Activated CD4-positive, alpha-beta memory T cell treated with anti-CD3 and anti-CD28 coated beads for 36 hours (primary cell): ENCODE measurements around the gene PYM1. TPM values are rescaled to one million over a fixed set of nuclear protein-coding genes. Genes with fewer than 3 reads are reported as not detected.

ENCODE experiments used
- CTCF ChIA-PET: fragments of 350-600 bp; sonication (Branson Sonifier 250); formaldehyde crosslinking; loops from one replicate; lab custom pipeline; 2021; ENCODE audit warnings: antibody characterized with exemption, inconsistent platforms; lab: Charles Lee
- POLR2A ChIA-PET: fragments of 350-600 bp; sonication (Branson Sonifier 250); formaldehyde crosslinking; loops from one replicate; lab custom pipeline; 2021; ENCODE audit warnings: antibody characterized with exemption; lab: Charles Lee
- DNase-seq: peaks from one replicate; pipeline ENCODE4 v3.0.0-alpha.2; 2020
- H3K27ac Mint-ChIP-seq: one replicate; pipeline ENCODE4 v1.8.0; 2021; ENCODE audit warnings: mixed read lengths
- H3K27me3 Mint-ChIP-seq: one replicate; pipeline ENCODE4 v1.8.0; 2021; ENCODE audit warnings: mixed read lengths
- H3K36me3 Mint-ChIP-seq: one replicate; pipeline ENCODE4 v1.8.0; 2021; ENCODE audit warnings: mixed read lengths
- H3K4me1 Mint-ChIP-seq: one replicate; pipeline ENCODE4 v1.8.0; 2021; ENCODE audit warnings: low read depth, mixed read lengths
- H3K4me3 Mint-ChIP-seq: one replicate; pipeline ENCODE4 v1.8.0; 2021; ENCODE audit warnings: mild to moderate bottlenecking, mixed read lengths
- H3K9me3 Mint-ChIP-seq: one replicate; pipeline ENCODE4 v1.8.0; 2021; ENCODE audit warnings: mixed read lengths
- intact Hi-C: fragments of 100-400 bp; cut with micrococcal nuclease; formaldehyde crosslinking; loops from one replicate; pipeline ENCODE4 v1.15.1; 2023
- total RNA-seq, 2 experiments: library from RNA; stranded (reverse); gene quantifications; one replicate each; pipeline ENCODE4 v1.2.3, GENCODE V29; 2021

Gene PYM1
- 10 to 100 TPM; 31.6 to 33.0 TPM for total RNA-seq

DNA sequence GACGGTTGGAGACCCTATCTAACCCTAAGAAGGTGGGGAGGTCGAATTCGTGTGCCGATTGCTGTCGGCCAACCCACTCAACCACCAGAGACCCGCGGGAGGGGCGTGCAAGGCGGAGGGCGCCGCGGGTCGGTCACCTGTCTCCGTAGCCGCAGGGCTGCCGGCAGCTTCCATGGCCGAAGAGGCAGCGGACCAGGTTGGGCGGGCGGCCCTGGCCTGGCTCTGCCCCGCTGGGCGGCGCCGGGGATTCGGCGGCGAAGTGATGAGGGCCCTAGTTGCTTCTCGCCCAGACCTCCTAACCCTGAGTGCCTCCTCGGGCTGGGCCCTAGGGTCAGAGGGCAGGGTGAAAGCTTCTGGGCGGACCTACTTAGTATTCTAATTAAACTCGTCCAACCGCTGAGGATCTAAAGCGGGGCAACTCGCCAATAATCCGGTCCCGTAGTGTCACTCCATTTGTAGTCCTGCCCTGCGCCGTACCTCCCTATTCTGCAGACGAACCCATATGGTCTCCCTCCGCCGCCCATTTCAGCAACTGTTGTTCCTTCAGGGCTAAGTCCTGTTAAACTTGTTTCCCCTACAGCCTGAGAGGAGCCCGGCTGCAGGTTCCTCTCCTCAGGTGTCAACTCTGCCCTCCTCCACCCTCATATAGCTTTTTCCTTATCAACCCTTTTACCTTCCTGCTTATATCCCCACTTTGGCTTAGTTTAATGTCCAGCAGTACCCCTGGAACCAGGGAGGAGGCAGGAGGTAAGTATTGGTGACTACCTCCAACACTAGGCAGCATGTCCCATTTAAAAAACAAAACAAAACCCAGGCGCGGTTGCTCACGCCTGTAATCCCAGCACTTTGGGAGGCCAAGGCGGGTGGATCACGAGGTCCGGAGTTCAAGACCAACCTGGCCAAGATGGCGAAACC is at the start of gene PYM1:
Gene PYM1 (minus strand): TSS at position 307 of the 915 bp plus-strand sequence. CDS start 133 bp downstream, at position 174.
- Mint-ChIP-seq H3K9me3 (no peaks in the 10 kb centered on the region), H3K4me3 (peak within 1 kb of the TSS; percentile 96), H3K27ac (peak within 1 kb of the TSS; percentile 98), H3K27me3 (no peaks in the 10 kb centered on the region), H3K36me3 (peaks cover 35% of the 10 kb centered on the region), H3K4me1 (peaks cover 38% of the 10 kb centered on the region)
- intact Hi-C loops = loop anchor here (1.0 kb wide), 1 partner anchor 99 kb away; the partner anchor contains the start of gene DNAJC14
- ChIA-PET CTCF (interaction anchor here (1.7 to 9.8 kb wide), 5 partner anchors 12 to 189 kb away, joined by 3 to 87 read pairs (median 32); partner anchors contain the start of genes MMP19, ORMDL2 and SARNP), POLR2A (interaction anchor here (0.8 to 4.3 kb wide), 8 partner anchors 8 to 198 kb away, joined by 5 to 27 read pairs (median 9); partner anchors contain the start of genes CD63, DNAJC14, ORMDL2 and RAB5B)
- DNase-seq = peak; percentile 87

DNA sequence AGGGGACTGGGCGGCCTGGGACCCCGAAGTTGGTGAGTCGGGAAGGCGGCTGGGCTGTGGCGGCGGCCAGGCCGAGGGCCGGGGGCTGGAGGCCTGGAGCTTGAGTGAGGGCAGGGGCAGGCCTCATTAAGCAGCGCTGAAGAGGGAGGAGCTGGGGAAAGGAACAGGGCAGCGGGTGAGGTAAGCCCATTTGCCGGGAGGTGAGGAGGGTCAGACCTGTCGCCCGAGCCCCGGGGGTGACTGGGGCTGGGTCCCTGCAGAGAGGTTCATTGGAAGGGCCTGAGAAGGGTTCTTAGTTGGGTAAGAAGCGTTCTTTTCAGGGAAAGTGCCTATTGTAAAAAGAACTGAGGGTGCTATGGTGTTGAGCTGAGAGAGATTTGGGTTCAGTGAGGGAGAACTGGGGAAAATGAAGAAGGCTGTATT is 46.6 kb upstream of the PYM1 start:
- Mint-ChIP-seq H3K4me3 (no peak overlapping the region), H3K9me3 (no peaks in the 10 kb centered on the region), H3K27me3 (no peaks in the 10 kb centered on the region), H3K36me3 (peaks cover 17% of the 10 kb centered on the region), H3K4me1 (peaks cover 21% of the 10 kb centered on the region), H3K27ac (no peak overlapping the region)
- CTCF ChIA-PET = interaction anchor here (1.0 to 2.5 kb wide), 9 partner anchors 19 to 236 kb away, joined by 3 to 30 read pairs (median 5); partner anchors contain the start of genes SUOX and ZC3H10
- POLR2A ChIA-PET = interaction anchor here (0.5 to 2.5 kb wide), 22 partner anchors 9 to 777 kb away, joined by 3 to 15 read pairs (median 4); partner anchors contain the start of genes DNAJC14, ESYT1, ORMDL2 and PA2G4
- intact Hi-C loops = loop anchor here (10.0 kb wide), 1 partner anchor 250 kb away; the partner anchor contains the start of genes NABP2 and RNF41
- DNase-seq = peak; percentile 59

DNA sequence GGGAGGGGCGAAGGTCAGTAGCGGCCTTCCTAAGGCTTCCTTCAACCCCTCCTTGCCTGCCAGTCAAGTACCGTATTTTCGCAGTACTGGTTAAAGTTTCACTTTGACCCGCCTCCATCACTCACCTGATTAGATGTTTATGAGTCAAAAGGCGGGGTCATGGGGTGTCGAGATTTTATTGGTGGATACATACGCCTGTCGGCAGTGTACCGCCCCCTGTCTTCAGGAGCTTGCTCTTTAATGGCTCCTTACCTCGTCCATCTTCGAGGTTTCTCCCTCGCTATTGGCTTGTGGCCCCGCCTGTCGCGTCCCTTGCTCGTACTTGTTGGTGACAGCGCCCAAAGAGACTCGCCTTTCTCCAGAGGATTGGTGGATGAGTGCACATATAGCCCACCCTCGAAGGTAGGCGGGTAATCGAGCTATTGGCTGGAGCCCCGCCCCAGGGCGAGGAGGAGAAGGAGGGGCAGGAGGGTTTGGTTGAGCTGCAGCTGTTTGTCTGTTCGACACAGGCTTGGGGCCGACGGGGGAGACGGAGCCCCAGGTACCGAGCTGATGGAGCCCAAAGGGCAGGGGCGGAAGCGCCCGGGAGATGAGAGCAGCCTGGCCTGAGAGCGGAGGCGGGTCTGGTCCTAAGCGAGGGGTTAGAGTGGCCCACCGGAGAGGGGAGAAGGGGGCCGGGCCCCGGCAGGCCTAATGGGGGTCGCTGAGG is 46.1 kb upstream of the PYM1 start, which contains the start of gene RAB5B:
Gene RAB5B (plus strand): TSS at position 480 of the 709 bp plus-strand sequence. CDS start 12,883 bp downstream, outside the sequence.
- Mint-ChIP-seq H3K27ac (no peak within 1 kb of the TSS), H3K4me1 (peaks cover 19% of the 10 kb centered on the region), H3K4me3 (no peak within 1 kb of the TSS), H3K27me3 (no peaks in the 10 kb centered on the region), H3K9me3 (no peaks in the 10 kb centered on the region), H3K36me3 (peaks cover 18% of the 10 kb centered on the region)
- ChIA-PET POLR2A (interaction anchor here (0.7 to 2.5 kb wide), 21 partner anchors 9 to 248 kb away, joined by 3 to 15 read pairs (median 4); partner anchors contain the start of genes DNAJC14, ESYT1, ORMDL2 and PA2G4), CTCF (interaction anchor here (0.8 to 2.5 kb wide), 12 partner anchors 20 to 235 kb away, joined by 3 to 30 read pairs (median 4); partner anchors contain the start of genes SUOX and ZC3H10)
- intact Hi-C loops = loop anchor here (1.0 to 10.0 kb wide), 7 partner anchors 33 to 251 kb away; partner anchors contain the start of genes NABP2, PA2G4, RNF41 and RPL41
- peak; percentile 99 for DNase-seq

DNA sequence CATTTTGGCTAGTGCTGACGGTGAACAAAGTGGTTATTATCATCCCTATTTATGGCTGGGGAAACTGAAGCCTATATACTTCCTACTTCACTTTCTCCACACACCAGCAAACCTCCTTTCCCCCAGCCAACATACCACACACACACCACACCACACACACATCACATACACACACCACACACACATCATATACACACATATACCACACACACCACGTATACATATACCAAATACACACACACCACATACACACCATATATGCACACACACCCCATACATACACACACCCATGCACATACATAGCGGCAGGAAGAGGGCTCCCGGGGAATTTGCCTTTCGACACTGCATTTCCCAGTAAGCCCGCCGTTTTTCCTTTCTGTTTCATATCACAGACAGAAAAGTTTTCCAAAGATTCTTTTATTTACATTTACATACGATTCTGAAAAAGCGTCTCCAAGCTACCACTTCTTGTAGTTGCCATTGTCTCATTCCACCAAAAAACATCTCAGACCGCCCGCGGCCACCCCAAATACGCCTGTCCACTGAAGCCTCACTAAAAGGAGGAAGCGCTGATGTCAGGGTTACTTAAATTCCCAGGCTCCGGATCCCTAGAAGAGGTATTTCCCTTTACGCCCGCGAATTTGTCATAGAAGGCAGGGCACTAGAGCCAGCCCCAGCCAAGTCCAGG is 45.4 kb upstream of the PYM1 start:
- CTCF ChIA-PET = interaction anchor here (0.8 to 2.5 kb wide), 10 partner anchors 21 to 234 kb away, joined by 3 to 30 read pairs (median 4); partner anchors contain the start of gene SUOX
- Mint-ChIP-seq H3K9me3 (no peaks in the 10 kb centered on the region), H3K36me3 (peaks cover 24% of the 10 kb centered on the region), H3K4me1 (peaks cover 25% of the 10 kb centered on the region), H3K4me3 (no peak overlapping the region), H3K27me3 (no peaks in the 10 kb centered on the region), H3K27ac (no peak overlapping the region)
- DNase-seq = peak; percentile 25
- intact Hi-C loops = loop anchor here (1.0 to 10.0 kb wide), 7 partner anchors 34 to 252 kb away; partner anchors contain the start of genes NABP2, PA2G4, RNF41 and RPL41
- POLR2A ChIA-PET = interaction anchor here (0.9 to 2.5 kb wide), 15 partner anchors 10 to 249 kb away, joined by 3 to 15 read pairs (median 5); partner anchors contain the start of genes DNAJC14, ORMDL2, PA2G4 and PYM1

DNA sequence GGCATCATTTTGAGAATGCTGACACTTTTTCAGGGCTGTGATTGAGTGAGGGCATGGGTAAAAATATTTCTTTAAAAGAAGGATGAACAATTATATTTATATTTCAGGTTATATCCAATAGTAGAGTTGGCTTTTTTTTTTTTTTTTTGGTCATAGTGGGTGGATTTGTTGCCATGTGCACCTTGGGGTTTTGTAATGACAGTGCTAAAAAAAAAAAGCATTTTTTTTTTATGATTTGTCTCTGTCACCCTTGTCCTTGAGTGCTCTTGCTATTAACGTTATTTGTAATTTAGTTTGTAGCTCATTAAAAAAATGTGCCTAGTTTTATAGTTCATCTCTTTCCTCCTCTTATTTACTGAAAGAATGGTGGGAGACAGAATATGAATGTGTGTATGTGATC is 44.8 kb upstream of the PYM1 start:
- no peaks in the 10 kb centered on the region for H3K27me3 Mint-ChIP-seq
- peaks cover 29% of the 10 kb centered on the region for H3K36me3 Mint-ChIP-seq
- intact Hi-C loops = loop anchor here (2.0 to 10.0 kb wide), 2 partner anchors 34 to 252 kb away; partner anchors contain the start of genes NABP2 and RNF41
- peaks cover 27% of the 10 kb centered on the region for H3K4me1 Mint-ChIP-seq
- CTCF ChIA-PET = interaction anchor here (1.6 kb wide), 1 partner anchor 46 kb away, joined by 3 read pairs; no protein-coding TSS in a partner anchor
- no peak overlapping the region for H3K27ac Mint-ChIP-seq
- POLR2A ChIA-PET = no interaction called here
- no peak for DNase-seq
- no peak overlapping the region for H3K4me3 Mint-ChIP-seq
- no peaks in the 10 kb centered on the region for H3K9me3 Mint-ChIP-seq

DNA sequence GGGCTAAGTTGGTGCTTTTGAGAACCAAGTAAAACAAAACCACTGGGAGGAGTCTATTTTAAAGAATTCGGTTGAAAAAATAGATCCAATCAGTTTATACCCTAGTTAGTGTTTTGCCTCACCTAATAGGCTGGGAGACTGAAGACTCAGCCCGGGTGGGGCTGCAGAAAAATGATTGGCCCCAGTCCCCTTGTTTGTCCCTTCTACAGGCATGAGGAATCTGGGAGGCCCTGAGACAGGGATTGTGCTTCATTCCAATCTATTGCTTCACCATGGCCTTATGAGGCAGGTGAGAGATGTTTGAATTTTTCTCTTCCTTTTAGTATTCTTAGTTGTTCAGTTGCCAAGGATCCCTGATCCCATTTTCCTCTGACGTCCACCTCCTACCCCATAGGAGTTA is 44.3 kb upstream of the PYM1 start:
- Mint-ChIP-seq H3K27ac (no peak overlapping the region), H3K36me3 (peaks cover 29% of the 10 kb centered on the region), H3K27me3 (no peaks in the 10 kb centered on the region), H3K9me3 (no peaks in the 10 kb centered on the region), H3K4me1 (peaks cover 23% of the 10 kb centered on the region), H3K4me3 (no peak overlapping the region)
- no peak for DNase-seq
- ChIA-PET CTCF (interaction anchor here (1.6 kb wide), 1 partner anchor 46 kb away, joined by 3 read pairs; no protein-coding TSS in a partner anchor), POLR2A (no interaction called here)
- intact Hi-C loops = loop anchor here (2.0 to 10.0 kb wide), 2 partner anchors 35 to 253 kb away; partner anchors contain the start of genes NABP2 and RNF41

DNA sequence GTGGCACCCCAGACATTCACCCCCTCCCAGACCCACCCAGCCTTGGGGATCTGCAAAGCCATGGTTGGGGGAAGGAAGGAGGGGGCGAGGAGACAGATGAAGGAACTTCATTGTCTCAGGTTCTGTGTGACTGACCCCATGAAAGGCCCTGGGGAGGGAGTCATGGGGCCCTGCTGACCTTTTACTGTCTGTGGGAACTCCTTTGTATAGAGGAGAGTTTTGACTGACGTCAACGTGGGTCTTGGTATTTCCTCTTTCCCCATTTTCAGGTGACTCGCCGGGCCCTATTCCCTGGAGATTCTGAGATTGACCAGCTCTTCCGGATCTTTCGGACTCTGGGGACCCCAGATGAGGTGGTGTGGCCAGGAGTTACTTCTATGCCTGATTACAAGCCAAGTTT is 43.1 kb upstream of the PYM1 start:
- H3K36me3 Mint-ChIP-seq = peaks cover 33% of the 10 kb centered on the region
- no peaks in the 10 kb centered on the region for H3K27me3 Mint-ChIP-seq
- peaks cover 19% of the 10 kb centered on the region for H3K4me1 Mint-ChIP-seq
- no peaks in the 10 kb centered on the region for H3K9me3 Mint-ChIP-seq
- DNase-seq = no peak
- intact Hi-C loops = loop anchor here (10.0 kb wide), 1 partner anchor 254 kb away; the partner anchor contains the start of genes NABP2 and RNF41
- H3K27ac Mint-ChIP-seq = no peak overlapping the region
- no peak overlapping the region for H3K4me3 Mint-ChIP-seq
- ChIA-PET POLR2A (no interaction called here), CTCF (interaction anchor here (1.1 kb wide), 1 partner anchor 26 kb away, joined by 3 read pairs; no protein-coding TSS in a partner anchor)

DNA sequence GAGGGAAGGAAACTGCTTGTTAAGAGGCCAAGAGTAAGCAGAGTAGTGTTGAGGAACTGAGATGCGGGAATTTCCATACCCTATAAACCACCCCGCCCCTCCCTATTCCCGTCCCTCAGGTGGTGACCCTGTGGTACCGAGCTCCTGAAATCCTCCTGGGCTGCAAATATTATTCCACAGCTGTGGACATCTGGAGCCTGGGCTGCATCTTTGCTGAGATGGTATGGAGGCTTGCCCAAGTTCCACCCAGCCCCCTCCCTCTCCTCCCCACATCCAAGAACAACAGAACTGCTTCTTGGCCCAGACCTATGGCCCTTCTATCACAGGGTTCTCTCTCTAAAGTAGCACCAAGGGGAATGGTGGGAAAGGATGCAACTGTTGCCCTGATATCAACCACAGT is 41.7 kb upstream of the PYM1 start:
- H3K27ac Mint-ChIP-seq = no peak overlapping the region
- ChIA-PET POLR2A (interaction anchor here (0.5 kb wide), 1 partner anchor 240 kb away, joined by 3 read pairs; no protein-coding TSS in a partner anchor), CTCF (interaction anchor here (2.2 kb wide), 1 partner anchor 30 kb away, joined by 11 read pairs; no protein-coding TSS in a partner anchor)
- peaks cover 33% of the 10 kb centered on the region for H3K36me3 Mint-ChIP-seq
- H3K4me3 Mint-ChIP-seq = no peak overlapping the region
- no peak for DNase-seq
- no peaks in the 10 kb centered on the region for H3K9me3 Mint-ChIP-seq
- intact Hi-C loops = no loop called here
- H3K4me1 Mint-ChIP-seq = peaks cover 21% of the 10 kb centered on the region
- H3K27me3 Mint-ChIP-seq = no peaks in the 10 kb centered on the region

DNA sequence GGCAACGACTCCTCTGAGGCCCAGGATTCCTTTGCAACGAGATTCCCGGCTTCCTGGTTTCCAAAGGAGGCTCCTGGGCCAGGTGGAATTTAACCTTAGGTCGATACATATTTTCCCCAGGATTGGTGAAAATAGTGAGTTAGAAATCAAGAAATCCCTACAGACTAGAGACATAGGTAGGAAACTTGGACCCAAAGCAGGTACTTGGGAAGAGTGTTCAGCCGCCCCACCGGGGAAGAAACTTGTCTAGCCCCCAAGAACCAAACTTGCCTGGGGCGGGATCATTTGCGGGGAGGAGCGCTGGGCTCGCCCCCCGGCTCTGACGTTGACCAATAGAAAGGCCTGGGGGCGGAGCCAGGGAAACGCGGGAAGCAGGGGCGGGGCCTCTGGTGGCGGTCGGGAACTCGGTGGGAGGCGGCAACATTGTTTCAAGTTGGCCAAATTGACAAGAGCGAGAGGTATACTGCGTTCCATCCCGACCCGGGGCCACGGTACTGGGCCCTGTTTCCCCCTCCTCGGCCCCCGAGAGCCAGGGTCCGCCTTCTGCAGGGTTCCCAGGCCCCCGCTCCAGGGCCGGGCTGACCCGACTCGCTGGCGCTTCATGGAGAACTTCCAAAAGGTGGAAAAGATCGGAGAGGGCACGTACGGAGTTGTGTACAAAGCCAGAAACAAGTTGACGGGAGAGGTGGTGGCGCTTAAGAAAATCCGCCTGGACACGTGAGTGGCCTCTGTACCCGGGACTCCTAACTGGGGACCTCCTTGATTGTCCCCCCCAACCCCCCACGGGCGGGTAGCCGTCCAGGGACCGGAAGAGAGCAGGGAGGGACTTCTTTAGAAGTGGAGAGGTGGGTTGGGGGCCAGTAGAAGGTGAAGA is 39.0 kb upstream of the PYM1 start, which contains the start of gene CDK2:
Gene CDK2 (plus strand): TSS at position 423 of the 874 bp plus-strand sequence. CDS start 179 bp downstream, at position 602.
- POLR2A ChIA-PET = no interaction called here
- DNase-seq = peak; percentile 94
- Mint-ChIP-seq H3K4me3 (peak within 1 kb of the TSS; percentile 85), H3K27ac (peak within 1 kb of the TSS; percentile 80), H3K4me1 (peaks cover 21% of the 10 kb centered on the region), H3K27me3 (no peaks in the 10 kb centered on the region), H3K36me3 (peaks cover 29% of the 10 kb centered on the region), H3K9me3 (no peaks in the 10 kb centered on the region)
- CTCF ChIA-PET = interaction anchor here (2.2 kb wide), 1 partner anchor 27 kb away, joined by 11 read pairs; no protein-coding TSS in a partner anchor
- intact Hi-C loops = no loop called here
